HG02763 (cell line): ENCODE results near the gene PPM1L.

ENCODE experiments used
- ATAC-seq: cut with Tn5 transposase; IDR thresholded peaks from one replicate; pipeline ENCODE4 v1.9.1; 2021; ENCODE audit warnings: mild to moderate bottlenecking, moderate library complexity; ENCODE audit not compliant: unreplicated experiment

The PPM1L gene

GRCh38 chr3:161070980-161071663 is 315.1 kb downstream of the PPM1L start:
- ATAC-seq = no peak

GRCh38 chr3:161072211-161072621 is 316.2 kb downstream of the PPM1L start:
- no peak for ATAC-seq

- ATAC-seq = no peak
Observed at GRCh38 chr3:161072751-161073150, 316.7 kb downstream of the PPM1L start.

- ATAC-seq = no peak
Observed at GRCh38 chr3:161073181-161073580, 317.1 kb downstream of the PPM1L start.

GRCh38 chr3:161081633-161082032 is 325.6 kb downstream of the PPM1L start:
- ATAC-seq = peak; percentile 80

GRCh38 chr3:161082063-161082462 is 326.0 kb downstream of the PPM1L start:
- peak; percentile 14 for ATAC-seq

GRCh38 chr3:161083131-161083530 is 327.1 kb downstream of the PPM1L start:
- no peak for ATAC-seq

- no peak for ATAC-seq
Observed at GRCh38 chr3:161084277-161084676, 328.2 kb downstream of the PPM1L start.

- ATAC-seq = no peak
Observed at GRCh38 chr3:161093895-161094294, 337.9 kb downstream of the PPM1L start.

- no peak for ATAC-seq
Observed at GRCh38 chr3:161096771-161097367, 340.8 kb downstream of the PPM1L start.

- ATAC-seq = no peak
Observed at GRCh38 chr3:161100994-161101393, 345.0 kb downstream of the PPM1L start.

- no peak for ATAC-seq
Observed at GRCh38 chr3:161101609-161102008, 345.6 kb downstream of the PPM1L start.

- no peak for ATAC-seq
Observed at GRCh38 chr3:161103776-161104385, 347.9 kb downstream of the PPM1L start.

GRCh38 chr3:161104561-161105551 is 348.8 kb downstream of the PPM1L start, which contains the start of gene B3GALNT1:
Gene B3GALNT1 (minus strand): TSS chr3:161105349. CDS start chr3:161086754, 18,595 bp downstream.
- peak; percentile 74 for ATAC-seq

GRCh38 chr3:161107311-161107710 is 351.3 kb downstream of the PPM1L start:
- no peak for ATAC-seq

GRCh38 chr3:161108840-161109239 is 352.8 kb downstream of the PPM1L start:
- no peak for ATAC-seq

- ATAC-seq = no peak
Observed at GRCh38 chr3:161117646-161118045, 361.6 kb downstream of the PPM1L start.

GRCh38 chr3:161126495-161126894 is 370.5 kb downstream of the PPM1L start:
- no peak for ATAC-seq
